GM19238 (cell line): ENCODE data around the gene HIPK2.

ENCODE experiments used
- DNase-seq: peaks from one replicate; pipeline ENCODE4 v3.0.0; 2011; ENCODE audit warnings: low spot score; ENCODE audit not compliant: insufficient read length

HIPK2 gene

DNA sequence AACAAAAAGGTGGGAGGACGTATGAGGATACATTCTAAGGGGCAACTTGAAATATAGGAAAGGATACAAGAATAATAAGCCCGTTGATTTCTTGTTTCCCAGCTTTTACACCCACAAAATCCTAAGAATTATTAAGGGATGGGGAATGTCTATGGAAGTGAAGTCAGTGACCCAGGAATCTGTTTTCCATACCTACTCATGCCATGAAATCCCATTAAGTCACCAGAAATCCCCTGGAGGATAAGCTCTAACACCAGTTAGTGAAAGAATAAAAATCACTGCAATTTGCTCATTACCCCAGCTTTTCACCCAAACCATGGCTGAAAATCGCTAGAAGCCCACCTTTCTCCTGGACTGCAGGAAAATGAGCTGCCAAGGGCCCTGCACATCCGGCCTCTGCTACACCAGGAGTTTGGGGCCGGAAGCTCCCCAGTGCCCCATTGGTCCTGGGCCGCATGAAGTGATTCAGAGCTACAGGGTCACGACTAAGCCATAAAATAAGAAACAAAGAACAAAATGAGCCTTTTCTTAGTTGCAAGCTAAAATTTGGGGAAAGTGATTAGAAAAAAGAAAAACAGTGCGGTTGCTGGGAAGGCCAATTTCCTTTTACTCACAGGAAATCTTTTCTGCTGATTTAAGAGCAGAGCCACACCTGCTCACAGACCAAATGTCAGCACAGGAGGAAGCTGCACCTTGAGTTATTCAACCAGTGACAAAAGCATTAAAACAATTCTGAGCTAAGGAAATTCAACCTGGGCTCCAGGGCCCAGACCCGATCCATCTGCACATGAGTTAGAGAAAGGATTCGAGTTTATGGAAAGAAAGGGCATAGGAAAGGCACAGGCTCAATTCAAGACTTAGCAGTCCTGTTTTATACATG lies 40.3 kb downstream of the HIPK2 start:
- DNase-seq: no peak

- no peak for DNase-seq
Observed at GRCh38 chr7:139735912-139736595, 41.7 kb downstream of the HIPK2 start.

- no peak for DNase-seq
Observed at GRCh38 chr7:139735466-139735865, 42.3 kb downstream of the HIPK2 start.

DNA sequence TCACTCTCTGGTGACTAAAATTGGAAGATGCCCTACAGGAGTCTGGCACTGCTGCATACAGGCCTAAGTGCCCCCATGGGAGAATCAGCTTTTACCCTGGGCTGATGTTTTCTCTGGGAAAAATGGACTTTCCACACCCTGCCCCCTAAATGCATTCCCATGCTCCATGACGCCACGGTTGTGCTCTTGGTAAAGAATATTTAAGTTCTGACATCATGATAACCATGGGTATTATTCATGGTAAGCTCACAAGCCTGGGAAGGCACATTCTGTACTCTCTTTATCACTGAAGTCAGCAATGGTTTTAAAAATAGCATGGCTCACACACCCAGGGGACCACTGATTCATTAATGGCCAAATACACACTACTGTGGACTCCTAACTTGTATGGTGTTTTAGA lies 43.4 kb downstream of the HIPK2 start:
- DNase-seq: no peak

GRCh38 chr7:139733751-139734150 lies 44.0 kb downstream of the HIPK2 start:
- DNase-seq: no peak

GRCh38 chr7:139732471-139733167 lies 45.2 kb downstream of the HIPK2 start:
- no peak for DNase-seq

DNA sequence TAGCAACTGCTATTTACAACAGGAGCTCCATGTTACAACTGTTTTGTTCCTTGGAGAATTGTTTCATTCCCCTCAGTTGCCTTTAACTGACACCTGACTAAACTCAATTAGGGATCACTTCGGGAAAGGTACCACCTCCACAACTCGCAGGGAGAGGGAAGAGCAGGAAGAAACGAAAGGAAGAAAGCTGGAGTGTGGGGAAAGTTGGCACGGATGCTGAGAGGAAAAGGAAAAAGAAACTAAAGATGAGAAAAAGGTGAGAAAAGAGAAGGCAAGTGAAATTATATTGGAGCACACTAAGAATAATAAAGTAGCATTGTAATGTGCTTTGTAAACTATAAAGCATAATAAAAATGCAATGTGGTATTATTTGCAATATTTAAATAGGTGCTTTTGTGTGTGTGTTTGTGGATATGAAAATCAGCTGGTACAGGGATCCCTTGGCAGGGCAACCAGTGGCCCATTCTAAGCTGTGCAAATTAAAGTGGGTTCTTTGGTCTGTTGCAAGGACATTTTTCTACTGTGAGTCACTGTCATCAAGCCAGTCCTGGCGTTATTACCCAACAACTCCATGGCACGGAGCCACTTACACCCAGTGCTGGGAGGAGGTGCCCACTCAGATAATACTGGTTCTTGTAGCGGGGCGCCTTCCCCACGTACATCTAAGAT lies 45.9 kb downstream of the HIPK2 start:
- no peak for DNase-seq

DNA sequence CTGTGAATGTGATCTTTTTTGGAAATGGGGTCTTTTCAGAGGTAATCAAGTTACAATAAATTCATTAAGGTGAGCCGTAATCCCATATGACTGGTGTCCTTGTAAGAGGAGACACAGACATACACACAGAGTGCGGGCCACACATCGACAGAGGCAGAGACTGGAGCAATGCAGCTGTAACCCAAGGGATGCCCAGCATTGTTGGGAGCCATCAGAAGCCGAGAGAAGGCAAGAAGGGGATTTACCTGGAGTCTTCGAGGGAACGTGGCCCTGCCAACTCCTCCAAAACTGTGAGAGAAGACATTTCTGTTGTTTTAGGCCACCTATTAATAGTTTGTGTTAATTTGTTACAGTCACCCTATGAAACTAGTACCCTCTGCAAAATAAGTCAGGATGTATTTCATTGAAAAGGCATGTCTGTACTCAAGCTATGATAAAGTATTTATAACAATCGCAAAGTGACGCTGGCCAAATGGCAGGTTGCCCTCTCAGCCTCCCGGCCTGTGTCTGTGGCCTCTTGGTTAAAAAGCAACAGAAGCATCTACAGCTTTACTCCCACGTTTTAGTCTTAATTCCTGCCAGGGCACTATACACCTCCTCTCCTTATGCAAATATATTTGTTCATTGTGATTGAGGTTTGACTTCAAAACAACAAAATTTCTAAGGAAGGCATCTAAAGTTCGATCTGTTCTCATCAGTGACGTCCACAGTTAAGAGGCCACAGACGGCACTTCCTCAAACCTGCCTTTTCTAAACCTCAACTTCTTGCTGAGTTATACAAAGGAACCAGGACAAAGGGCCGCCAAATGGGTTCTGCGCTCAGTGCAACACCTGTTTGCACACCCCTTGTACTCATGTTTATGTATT lies 46.8 kb downstream of the HIPK2 start:
- no peak for DNase-seq

- no peak for DNase-seq
Observed at GRCh38 chr7:139728203-139728602, 49.6 kb downstream of the HIPK2 start.

DNA sequence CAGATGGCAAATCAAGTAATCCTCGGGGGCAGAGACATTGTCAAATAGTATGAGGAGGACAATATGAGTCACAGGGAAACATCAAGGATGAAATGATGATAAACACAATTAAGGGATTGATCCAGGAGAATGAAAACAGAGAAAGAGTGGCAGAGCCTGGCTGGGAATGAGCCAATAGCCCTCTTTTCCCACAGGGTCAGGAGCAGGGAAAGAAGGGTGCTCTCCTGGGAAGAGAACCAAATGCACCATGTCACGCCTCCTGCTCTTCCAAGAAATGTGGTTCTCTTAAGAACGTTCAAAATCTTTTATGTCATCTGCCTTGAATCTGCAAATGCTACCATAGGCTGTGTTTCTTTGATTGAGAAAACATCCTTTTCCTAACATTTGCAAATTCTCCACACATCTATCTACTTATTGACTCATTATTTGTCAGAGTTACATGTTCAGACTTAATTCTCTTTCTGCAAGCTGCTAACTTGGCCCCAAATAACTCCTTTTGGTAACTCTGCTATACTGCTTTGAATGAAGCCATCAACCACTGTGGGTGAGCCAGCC lies 50.6 kb downstream of the HIPK2 start:
- no peak for DNase-seq

GRCh38 chr7:139726485-139726869 lies 51.3 kb downstream of the HIPK2 start:
- no peak for DNase-seq

DNA sequence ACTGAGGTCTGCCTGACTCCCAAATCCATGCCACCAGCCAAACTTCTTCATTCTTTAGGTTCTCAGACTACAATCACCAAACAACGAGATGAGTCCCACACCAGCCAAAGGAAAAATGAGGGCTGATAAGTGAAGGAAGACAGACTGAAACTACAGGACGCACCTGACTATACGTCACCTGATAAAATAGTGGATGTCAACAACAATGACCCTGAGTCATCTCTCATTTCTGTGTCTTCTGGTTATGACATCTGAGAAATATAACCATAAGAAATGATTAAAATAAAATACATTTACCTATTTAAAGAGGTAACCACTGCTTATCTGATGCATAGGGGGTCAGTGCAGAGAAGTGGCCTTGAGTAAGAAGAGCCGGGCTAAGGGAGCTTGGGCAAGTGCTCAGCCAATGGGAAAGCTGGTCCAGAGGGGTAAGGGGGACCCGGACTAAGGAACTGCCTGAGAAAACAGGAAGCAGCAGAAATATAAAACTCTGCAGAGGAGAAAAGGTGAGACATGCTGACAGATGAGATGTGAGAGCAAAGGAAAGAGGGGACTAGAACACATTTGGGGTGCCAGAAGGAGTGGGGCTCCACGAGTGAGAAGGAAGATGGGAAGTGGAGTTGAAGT lies 51.8 kb downstream of the HIPK2 start:
- no peak for DNase-seq

DNA sequence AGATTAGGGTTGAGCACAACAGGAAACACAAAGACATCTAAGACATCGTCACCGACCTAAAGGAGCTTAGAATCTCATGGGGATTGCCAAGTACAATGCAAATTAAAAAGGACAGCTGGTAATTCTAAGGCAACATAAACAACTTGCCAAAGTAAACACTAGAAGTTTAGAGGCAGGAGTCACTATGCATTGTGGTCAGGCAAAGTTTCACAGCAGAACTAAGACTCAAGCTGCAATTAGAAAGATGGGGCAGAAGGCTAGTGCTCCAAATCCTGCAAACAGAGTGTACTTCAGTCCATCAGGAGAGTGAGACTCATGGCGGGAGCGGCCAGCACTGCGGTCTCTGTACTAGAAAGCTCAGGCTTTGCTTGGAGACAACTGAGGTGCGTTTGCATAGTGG lies 52.7 kb downstream of the HIPK2 start:
- no peak for DNase-seq

GRCh38 chr7:139722604-139723003 lies 55.2 kb downstream of the HIPK2 start:
- no peak for DNase-seq

DNA sequence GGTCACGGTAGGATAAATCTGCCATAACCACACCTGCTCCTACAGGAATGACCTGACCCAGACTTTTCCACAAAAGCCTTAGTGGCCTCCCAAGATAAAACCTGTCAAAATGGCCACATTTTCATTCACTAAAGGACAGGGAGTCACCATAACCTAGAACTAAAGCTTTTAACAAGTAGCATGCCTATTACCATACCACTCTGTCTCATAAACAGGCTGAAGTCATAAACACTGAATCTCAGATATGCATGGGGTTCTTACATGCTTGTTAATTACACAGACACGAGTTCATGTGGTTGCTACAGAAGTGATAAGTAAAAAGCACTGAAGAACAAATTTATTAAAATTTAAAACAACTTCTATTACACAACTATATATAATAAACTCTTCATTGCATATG lies 56.0 kb downstream of the HIPK2 start:
- no peak for DNase-seq

DNA sequence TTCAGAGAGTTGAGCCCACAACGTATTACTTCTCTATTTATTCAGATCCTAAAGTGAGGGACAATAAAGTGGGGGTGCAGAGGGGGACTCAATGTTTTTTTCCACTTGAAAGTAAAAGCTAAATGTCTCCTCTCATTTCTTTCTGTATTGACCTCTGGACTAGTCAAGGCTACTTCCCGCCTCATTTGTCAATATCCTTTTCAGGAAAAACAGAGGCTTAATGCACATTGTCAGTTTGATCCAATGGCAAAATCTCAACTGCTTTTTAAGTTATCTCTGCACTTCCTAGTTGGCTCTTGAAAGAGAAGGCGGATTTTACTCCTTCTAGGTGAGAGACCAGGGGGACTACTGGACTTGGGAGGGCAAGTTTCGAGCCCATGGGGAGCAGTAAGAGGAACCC lies 56.4 kb downstream of the HIPK2 start:
- no peak for DNase-seq

- no peak for DNase-seq
Observed at GRCh38 chr7:139720705-139721231, 57.0 kb downstream of the HIPK2 start.

- DNase-seq: no peak
Observed at GRCh38 chr7:139720186-139720585, 57.6 kb downstream of the HIPK2 start.

- no peak for DNase-seq
Observed at GRCh38 chr7:139718859-139719258, 58.9 kb downstream of the HIPK2 start.

DNA sequence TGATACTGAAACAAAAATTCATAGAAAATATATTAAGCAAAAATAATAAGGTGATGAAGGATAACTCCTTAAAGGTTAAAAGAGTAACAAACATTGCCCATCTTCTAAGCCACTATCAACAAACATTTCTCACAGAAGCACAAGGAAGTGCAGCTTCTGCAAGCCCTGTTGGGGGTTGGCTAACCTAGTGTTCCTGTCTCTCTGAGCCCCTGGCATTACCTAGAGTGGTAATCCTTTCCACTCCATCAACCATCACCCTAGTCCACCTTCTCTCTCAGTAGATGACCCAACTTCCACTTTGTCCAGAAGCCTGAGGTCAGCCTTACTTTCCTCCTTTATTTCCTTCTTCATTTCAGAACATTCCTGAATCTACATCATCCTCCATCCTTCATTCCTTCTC lies 59.7 kb downstream of the HIPK2 start:
- DNase-seq: no peak
